ENCODE results near the gene SORL1-AS1.

Gene SORL1-AS1

DNA sequence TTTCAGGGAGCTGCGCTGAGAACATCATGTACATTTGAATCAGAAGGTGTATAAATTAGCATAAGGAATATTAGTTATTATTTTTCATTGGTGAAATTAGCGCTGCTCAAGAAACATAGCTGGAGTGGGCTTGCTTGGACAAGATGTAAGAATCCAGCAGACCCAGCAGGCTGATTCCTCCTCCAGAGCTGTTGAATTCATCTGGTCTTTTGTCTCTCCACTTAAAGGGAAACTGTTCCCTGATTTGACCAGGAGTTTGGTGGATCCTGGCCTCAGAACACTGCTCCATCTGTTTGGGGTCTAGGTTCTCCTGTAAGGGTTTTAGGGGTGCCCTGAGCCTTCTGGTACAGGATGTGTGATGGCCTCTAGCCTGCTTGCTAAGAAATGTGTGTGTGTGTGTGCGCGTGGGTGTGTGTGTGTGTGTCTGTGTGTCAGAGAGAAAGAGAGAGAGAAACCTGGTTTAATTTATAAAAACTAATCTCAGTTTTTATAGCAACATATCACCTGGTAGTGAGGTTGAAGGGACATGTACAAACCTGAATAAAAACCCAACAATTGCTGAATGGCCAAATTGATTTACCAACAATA lies 9.0 kb downstream of the SORL1-AS1 start:
- ChIA-PET POLR2A (ENCODE audit: unreplicated experiment) (no interaction called here), CTCF (interaction anchor here (0.9 kb wide), 1 partner anchor 25 kb away, joined by 3 read pairs; no protein-coding TSS in a partner anchor)
- Histone ChIP-seq H4K20me1 (ENCODE audit: insufficient read depth) (no peaks in the 10 kb centered on the region), H3K4me1 (replicated peaks; ENCODE audit: insufficient read depth) (no peaks in the 10 kb centered on the region), H2AFZ (no peak overlapping the region), H3K4me3 (no peak overlapping the region), H3K36me3 (ENCODE audit: low read depth) (no peaks in the 10 kb centered on the region), H3K9me2 (ENCODE audit: insufficient read depth) (no peaks in the 10 kb centered on the region), H3K27ac (no peak overlapping the region), H3K27me3 (ENCODE audit: insufficient read depth, low read depth) (no peaks in the 10 kb centered on the region; the same call in 1 of the 2 replicates), H3K4me2 (no peak overlapping the region), H3F3A (ENCODE audit: insufficient read depth, low read depth) (no peaks in the 10 kb centered on the region), H3K9me3 (ENCODE audit: insufficient read depth, low read depth) (no peaks in the 10 kb centered on the region), H3K79me2 (ENCODE audit: low read depth) (no peaks in the 10 kb centered on the region)
- intact Hi-C loops (cut with micrococcal nuclease; ENCODE audit: unreplicated experiment) = no loop called here
- BruUV-seq (replicated peaks) = no TSS peak
- TF ChIP-seq, protein P1, sequence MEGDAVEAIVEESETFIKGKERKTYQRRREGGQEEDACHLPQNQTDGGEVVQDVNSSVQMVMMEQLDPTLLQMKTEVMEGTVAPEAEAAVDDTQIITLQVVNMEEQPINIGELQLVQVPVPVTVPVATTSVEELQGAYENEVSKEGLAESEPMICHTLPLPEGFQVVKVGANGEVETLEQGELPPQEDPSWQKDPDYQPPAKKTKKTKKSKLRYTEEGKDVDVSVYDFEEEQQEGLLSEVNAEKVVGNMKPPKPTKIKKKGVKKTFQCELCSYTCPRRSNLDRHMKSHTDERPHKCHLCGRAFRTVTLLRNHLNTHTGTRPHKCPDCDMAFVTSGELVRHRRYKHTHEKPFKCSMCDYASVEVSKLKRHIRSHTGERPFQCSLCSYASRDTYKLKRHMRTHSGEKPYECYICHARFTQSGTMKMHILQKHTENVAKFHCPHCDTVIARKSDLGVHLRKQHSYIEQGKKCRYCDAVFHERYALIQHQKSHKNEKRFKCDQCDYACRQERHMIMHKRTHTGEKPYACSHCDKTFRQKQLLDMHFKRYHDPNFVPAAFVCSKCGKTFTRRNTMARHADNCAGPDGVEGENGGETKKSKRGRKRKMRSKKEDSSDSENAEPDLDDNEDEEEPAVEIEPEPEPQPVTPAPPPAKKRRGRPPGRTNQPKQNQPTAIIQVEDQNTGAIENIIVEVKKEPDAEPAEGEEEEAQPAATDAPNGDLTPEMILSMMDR (conservative IDR thresholded peaks at IDR 0.05) = no peak
- no peak for TF ChIP-seq EZH2 (IDR thresholded peaks at IDR 0.05; ENCODE audit: low read depth)
- no peak for DNase-seq

DNA sequence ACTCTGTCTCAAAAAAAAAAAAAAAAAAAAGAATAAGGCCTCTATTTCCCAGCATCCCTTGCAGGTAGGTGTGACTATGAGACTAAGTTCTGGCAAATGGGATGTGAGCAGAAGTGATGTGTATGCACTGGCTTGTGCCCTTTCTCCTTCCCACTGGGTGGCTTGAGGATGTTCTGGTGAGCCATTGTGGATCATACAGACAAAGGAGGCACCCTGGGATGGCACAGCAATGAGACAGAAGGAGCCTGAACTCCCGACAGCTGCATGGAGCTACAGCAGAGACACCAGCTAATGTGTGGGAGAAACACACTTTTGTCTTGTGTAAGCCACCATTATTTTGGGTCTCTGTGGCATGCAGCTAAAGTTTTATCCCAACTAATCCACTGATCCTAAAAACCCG lies 11.2 kb downstream of the SORL1-AS1 start:
- DNase-seq = no peak
- intact Hi-C loops (cut with micrococcal nuclease; ENCODE audit: unreplicated experiment) = no loop called here
- no peak overlapping the region for H2AFZ ChIP-seq
- no peak overlapping the region for H3K27ac ChIP-seq
- CTCF ChIA-PET = interaction anchor here (0.6 kb wide), 1 partner anchor 22 kb away, joined by 6 read pairs; no protein-coding TSS in a partner anchor
- POLR2A ChIA-PET (ENCODE audit: unreplicated experiment) = no interaction called here
- H3F3A ChIP-seq (ENCODE audit: insufficient read depth, low read depth) = no peaks in the 10 kb centered on the region
- TF ChIP-seq, protein P1 (conservative IDR thresholded peaks at IDR 0.05) = no peak
- no peak for TF ChIP-seq EZH2 (IDR thresholded peaks at IDR 0.05; ENCODE audit: low read depth)
- no peaks in the 10 kb centered on the region for H4K20me1 ChIP-seq (ENCODE audit: insufficient read depth)
- BruUV-seq (replicated peaks) = no TSS peak
- H3K4me1 ChIP-seq (replicated peaks; ENCODE audit: insufficient read depth) = no peaks in the 10 kb centered on the region
- no peaks in the 10 kb centered on the region for H3K79me2 ChIP-seq (ENCODE audit: low read depth)
- peaks cover 10% of the 10 kb centered on the region; the same call in 1 of the 2 replicates for H3K27me3 ChIP-seq (ENCODE audit: insufficient read depth, low read depth)
- H3K36me3 ChIP-seq (ENCODE audit: low read depth) = no peaks in the 10 kb centered on the region
- no peaks in the 10 kb centered on the region for H3K9me3 ChIP-seq (ENCODE audit: insufficient read depth, low read depth)
- no peaks in the 10 kb centered on the region for H3K9me2 ChIP-seq (ENCODE audit: insufficient read depth)
- no peak overlapping the region for H3K4me2 ChIP-seq
- no peak overlapping the region for H3K4me3 ChIP-seq

DNA sequence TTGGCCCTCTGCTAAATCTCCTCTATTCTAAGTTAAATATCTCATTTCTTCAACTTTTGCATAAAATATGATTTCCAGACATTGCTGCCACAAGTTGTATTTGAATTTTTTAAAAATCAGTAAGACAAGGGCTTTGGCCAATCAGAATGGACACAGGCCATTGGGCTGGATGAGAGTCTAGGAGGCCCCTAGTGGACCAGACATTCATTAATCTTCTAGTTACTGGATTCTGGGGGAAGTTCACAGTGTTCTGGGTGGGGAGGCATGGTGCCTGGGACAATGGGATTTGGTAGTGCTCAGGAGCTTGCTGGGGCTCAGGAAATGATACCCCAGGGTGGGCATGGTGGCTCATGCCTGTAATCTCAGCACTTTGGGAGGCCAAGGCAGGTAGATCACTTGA lies 13.0 kb downstream of the SORL1-AS1 start:
- no peak overlapping the region for H3K4me3 ChIP-seq
- H3K9me3 ChIP-seq (ENCODE audit: insufficient read depth, low read depth) = no peaks in the 10 kb centered on the region
- BruUV-seq (replicated peaks) = no TSS peak
- no peak for DNase-seq
- POLR2A ChIA-PET (ENCODE audit: unreplicated experiment) = no interaction called here
- no peak overlapping the region for H2AFZ ChIP-seq
- intact Hi-C loops (cut with micrococcal nuclease; ENCODE audit: unreplicated experiment) = no loop called here
- no peaks in the 10 kb centered on the region for H3K79me2 ChIP-seq (ENCODE audit: low read depth)
- H3K4me2 ChIP-seq = no peak overlapping the region
- no peak overlapping the region for H3K27ac ChIP-seq
- TF ChIP-seq, protein P1 (conservative IDR thresholded peaks at IDR 0.05) = no peak
- no peak for TF ChIP-seq EZH2 (IDR thresholded peaks at IDR 0.05; ENCODE audit: low read depth)
- peaks cover 22% of the 10 kb centered on the region; the same call in 1 of the 2 replicates for H3K27me3 ChIP-seq (ENCODE audit: insufficient read depth, low read depth)
- CTCF ChIA-PET = no interaction called here
- H3K36me3 ChIP-seq (ENCODE audit: low read depth) = no peaks in the 10 kb centered on the region
- H4K20me1 ChIP-seq (ENCODE audit: insufficient read depth) = no peaks in the 10 kb centered on the region
- no peaks in the 10 kb centered on the region for H3K9me2 ChIP-seq (ENCODE audit: insufficient read depth)
- H3K4me1 ChIP-seq (replicated peaks; ENCODE audit: insufficient read depth) = no peaks in the 10 kb centered on the region
- H3F3A ChIP-seq (ENCODE audit: insufficient read depth, low read depth) = no peaks in the 10 kb centered on the region
